HG02885 (cell line): ENCODE results near the gene SPATA13.

Source experiments
- ATAC-seq: cut with Tn5 transposase; IDR thresholded peaks from one replicate; pipeline ENCODE4 v1.9.1; 2021; ENCODE audit warnings: mild to moderate bottlenecking; ENCODE audit not compliant: unreplicated experiment, poor library complexity

Gene SPATA13

DNA sequence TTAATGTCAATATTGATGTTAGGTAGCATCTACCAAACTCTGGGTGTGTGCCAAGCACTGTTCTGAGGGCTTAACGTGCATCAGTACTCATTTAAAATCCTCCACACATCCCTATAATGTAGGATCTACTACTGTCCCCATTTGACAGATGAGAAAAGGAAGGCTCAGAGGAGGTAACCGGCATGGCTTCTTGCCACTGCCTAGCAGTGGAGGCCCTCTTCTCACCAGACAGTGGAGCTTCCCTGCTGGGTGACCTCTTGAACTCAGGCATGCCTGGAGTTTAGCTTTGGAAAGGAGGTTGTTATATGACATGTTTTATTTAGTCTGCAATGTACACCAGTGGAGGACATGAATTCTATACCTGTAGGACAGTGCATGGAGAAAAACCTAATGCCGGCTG, 2.1 kb downstream of the SPATA13 start:
- ATAC-seq = no peak

DNA sequence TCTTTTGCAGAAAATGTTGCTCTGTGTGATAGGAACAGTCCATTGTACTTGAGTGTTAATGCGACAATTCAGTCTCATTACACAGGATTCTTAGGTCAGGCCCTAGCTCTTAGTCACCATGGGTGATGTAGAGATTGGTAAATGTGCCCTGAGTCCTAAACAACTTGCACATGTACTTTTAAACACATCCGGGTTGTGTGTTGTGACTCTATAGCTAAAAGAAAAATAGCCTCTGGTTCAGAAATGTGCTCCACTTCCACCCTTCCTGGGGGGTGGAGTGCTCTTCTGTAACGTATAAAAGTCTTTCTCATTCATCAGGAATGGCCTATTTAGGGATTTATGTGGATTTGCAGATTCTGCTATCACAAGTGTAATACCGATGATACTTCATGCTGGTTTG, 5.2 kb downstream of the SPATA13 start:
- no peak for ATAC-seq

DNA sequence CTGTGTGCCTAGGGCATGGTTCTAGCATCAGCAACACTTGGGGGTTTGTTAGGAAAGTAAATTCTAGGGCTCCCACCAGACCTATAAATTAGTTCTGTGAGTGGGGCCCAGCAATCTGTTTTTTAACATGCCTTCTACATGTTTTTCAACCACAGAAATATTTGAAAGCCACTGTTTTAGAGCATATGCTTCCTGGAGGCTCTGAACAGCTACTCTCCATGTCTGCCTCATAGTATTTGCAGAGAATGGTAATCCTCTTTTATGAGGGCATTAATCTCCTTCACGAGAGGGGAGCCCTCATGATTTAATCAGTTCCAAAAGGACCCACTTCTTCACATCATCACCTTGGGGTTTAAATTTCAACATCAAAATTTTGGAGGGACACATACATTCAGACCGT, 6.0 kb downstream of the SPATA13 start:
- no peak for ATAC-seq

DNA sequence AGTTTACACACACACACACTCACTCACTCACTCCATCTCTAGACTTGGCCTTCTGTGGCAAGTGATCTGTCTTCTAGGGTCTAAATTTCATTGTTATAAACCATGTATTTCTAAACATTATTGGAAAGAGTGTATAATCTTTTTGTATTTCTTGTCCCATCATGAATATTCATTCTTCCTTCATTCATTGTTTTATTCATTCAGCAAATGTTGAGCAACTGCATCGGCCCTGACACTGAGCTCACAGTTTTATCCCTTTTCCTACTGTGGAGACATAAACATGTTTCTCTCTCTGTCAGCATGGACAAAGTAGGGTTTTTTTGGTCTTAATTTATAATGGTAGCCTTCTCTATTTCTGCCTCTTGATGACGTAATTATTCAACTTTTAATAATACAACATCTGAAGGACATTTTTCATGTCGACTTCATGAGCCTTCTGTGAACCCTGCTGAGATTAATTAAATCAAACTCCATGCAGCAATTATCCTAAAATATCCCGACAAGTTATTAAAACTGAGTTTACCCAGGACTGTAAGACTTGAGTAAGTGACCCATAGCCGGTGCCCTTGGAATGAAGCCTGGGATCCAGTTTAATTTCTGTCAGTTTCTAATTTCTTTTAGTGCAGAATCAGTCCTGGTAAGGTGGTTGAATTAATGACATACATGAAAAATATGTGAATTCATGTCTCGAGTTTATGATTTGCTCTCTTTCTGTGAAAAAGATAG, 7.3 kb downstream of the SPATA13 start:
- no peak for ATAC-seq

DNA sequence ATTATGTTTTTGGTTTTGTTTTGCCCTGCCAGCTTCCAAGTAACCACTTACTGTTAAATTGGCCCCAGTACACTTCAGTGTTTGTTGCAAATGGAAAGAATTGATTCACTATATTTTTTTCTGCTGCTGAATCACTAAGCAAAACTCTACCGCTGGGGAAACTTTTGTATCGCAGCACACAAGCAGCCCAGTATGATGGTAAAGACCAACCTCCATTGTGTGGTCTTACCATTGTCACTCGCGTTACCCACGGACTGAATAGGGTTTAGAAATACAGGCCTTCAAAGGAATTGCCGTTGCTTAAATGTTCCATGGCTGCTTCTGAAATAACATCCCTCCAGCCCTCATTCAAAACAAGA, 7.9 kb downstream of the SPATA13 start:
- no peak for ATAC-seq

DNA sequence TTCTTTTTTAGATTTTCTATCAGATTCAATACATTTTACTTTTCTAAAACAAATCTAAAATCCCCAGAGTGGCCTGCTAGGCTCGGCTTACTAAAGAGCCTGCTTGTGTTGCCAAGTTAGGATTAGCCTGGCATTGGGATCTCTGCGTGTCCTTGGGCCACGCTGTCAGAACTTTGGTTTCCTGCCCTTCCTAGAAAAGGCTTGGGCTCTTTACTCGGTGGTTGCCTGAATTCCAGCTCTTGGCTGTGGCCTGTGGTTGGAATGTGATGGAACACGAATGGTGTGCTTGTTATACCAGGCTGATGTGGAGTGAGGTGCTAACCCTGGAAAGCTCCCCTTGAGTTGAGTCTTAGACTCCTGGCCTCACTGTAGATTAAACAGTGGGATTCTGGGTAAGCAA, 8.5 kb downstream of the SPATA13 start:
- no peak for ATAC-seq

DNA sequence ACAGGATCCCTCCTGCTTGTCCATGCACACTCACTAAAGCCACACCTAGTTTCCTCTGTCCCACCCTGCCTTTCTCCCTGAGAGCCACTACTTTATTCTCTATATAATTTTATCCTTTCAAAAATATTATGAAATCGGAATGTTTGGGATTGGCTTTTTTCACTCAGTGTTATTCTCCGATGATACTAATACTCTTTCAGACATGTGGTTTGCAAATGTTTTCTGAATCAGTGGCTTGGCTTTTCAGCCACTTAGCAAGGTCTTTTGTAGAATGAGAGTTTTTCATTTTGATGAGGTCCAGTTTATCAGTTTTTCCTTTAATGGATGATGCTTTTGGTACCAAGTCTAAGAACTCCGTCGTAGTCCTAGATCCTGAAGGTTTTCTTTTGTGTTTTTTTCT, 11.6 kb downstream of the SPATA13 start:
- no peak for ATAC-seq

DNA sequence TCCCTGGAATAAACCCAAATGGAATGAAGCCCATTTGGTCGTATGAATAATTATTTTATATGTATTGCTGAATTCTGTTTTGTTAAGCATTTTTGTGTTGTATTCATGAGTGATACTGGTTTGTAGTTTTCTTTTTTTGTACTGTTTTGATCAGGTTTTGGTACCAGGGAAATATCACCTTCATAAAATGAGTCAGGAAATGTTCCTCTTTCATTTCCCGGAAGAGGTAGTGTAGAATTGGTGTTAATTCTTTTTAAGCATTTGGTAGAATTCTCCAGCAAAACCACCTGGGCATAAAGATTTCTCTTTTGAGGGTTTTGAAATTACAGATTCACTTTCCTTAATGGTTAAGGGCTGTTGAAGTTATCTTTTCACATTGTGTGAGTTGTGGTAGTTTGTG, 13.3 kb downstream of the SPATA13 start:
- no peak for ATAC-seq

DNA sequence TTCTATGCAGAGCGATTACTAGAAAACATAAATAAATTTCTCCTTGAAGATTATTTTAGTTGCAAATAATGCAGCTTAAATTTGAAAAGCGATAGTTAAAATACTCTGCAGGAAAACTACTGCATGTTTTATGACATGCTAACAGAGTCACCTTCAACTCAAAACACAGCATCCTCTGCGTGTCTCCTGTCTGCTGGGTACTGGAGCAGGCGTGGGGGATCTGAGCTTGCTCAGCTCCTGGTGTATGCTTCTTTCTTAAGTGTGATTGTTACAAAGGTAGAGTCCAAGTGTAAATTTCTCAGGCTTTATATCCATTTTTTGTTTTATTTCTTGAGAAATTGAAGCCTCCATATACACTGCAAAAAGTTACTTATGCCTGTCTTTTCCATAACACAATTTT, 15.3 kb downstream of the SPATA13 start:
- ATAC-seq = no peak

DNA sequence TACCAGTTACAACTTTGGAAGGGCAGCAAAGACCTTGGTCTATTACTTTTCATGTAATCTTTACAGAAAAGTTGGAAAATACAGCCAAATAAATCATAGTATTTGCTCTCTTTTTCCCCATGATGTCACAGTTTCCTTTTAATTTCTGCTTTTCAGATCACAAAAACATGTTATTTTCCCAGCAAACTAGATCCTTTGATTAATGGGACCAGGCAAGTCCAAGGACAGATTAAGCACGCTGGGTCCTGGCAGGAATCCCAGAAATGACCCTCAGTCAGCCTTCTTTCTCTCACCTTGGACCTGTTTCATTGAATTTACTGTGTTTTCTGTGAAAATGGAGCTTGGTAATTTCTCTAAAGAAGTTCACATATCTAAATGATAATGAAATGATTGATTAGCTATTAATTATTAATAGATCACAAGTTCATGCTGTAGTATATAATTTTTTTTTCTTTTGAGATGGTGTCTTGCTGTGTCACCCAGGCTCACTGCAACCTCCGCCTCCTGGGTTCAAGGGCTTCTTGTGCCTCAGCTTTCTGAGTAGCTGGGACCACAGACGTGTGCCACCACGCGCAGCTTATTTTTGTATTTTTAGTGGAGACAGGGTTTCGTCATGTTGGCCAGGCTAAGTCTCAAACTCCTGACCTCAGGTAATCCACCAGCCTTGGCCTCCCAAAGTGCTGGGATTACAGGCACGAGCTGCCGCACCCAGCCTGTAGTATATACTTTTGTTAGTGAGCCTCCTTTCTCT, 16.0 kb downstream of the SPATA13 start:
- ATAC-seq = no peak

DNA sequence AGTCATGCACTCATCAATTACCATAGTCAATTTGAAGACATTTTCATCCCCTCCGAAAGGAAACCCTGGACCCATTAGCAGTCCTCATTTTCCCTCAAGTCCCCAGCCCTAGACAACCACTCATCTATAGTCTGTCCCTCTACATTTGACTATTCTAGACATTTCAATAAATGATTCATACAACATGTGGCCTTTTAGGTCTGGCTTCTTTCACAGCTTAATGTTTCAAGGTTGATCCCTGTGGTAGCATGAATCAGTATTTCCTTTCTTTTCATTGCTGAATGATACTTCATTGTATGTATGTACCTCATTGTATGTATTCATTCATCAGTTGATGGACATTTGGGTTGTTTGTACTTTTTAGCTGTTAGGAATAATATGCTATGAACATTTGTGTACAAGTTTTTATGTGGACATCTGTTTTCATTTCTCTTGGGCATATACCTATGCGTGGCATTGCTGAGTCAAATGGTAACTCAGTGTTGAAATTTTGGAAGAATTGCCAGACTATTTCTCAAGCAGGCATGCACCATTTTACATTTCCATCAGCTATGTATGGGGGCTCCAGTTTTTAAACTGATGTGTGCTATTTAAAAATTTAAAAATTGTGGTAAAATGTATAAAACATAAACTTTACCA, 18.4 kb downstream of the SPATA13 start:
- no peak for ATAC-seq

DNA sequence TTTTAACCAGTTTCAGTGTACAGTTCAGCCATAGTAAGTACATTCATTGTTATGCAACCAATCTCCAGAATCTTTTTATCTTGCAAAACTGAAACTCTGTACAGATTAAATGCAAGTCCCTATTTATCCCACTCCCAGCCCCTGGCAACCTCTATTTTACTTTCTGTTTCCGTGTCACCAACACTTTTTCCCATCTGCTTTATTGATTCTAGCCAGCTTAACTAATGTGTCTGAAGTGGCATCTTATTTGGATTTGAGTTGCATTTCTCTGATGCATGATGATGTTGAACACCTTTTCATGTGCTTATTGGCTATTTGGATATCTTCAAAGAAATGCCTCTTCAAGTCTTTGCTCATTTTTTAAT, 18.9 kb downstream of the SPATA13 start:
- ATAC-seq = no peak

DNA sequence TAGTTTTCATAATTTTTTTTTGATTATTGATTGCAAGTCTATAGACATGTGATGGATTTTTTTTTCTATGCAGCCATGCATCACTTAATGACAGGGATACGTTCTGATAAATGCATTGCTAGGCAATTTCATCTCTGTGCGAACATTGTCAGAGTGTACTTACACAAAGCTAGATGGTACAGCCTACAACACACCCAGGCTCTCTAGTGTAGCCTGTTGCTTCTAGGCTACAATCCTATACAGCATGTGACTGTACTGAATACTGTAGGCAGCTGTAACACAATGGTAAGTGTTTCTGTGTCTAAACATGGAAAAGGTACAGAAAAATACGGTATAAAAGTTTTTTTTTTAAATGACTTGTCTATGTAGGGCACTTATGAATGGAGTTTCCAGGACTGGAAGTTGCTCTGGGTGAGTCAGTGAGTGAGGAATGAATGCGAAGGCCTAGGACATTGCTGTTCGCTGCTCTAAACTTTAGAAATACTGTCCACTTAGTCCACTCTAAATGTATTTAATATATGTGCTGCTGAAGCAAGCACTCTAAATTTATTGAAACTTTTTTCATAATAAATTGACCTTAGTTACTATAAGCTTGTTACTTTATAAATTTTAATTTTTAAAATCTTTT, 20.3 kb downstream of the SPATA13 start:
- no peak for ATAC-seq

DNA sequence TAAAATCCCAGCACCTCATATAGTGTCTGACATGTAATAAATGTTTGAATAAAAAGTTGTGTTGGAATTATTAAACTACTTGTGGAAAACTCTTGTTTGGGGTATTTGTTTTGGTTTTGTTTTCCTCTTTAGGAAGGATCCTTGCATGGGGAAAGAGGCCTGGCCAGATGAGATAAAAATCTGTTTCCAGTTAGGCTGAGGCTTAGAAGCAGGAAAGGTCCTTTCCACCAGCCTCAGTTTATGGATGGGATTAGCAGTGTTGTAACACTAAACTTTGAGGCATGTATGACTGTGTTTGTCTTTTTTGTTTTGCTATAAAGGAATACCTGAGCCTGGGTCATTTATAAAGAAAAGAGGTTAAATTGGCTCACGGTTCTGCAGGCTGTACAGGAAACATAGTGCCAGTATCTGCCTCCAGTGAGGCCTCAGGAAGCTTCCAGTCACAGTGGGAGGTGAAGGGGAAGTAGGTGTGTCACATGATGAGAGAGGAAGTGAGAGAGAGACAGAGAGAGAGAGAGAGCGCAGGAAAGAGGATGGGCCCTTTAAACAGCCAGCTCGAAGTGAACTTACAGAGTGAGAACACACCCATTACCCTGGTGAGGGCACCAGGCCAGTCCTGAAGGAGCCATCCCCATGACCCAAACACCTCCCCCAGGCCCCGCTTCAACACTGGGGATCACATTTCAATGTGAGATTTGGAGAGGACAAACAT, 21.6 kb downstream of the SPATA13 start:
- no peak for ATAC-seq

DNA sequence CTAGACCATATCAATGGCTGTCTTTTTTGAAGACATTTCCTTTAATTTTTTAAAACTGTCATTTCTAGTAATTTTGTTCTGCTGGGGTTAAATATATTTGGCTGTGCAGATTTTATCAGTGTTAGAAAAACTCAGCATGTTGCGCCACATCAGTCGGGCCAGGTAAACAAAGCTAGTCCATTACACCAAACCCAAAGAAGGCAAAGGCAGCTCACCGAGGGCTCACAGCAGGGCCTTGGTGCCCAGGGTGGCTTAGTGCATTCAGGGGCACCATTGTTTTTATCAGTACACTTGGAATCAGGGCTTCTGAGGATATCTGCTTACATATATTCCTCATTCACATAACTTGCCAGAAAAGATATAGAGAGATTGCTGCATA, 22.2 kb downstream of the SPATA13 start:
- ATAC-seq = no peak

DNA sequence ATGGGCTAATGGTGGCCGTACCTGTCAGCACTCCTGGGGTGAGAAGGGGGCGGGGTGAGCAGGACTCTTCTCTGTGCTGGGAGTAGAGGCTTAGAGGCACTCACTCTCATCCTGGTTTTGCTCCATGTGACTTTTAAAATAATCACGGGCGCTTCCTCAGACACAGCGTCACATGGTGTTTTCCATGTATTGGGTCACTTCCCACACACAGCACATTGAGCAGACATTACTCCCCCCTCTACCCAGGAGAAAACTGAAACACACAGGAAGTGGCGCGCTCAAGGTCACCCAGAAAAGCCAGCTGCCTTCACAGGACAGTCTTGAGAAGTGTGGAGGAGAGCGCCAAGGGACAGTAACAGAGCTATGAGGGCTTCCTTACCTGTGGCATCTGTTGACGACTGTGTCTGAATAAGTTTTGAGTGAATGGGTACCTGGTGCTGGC, 23.2 kb downstream of the SPATA13 start:
- ATAC-seq = no peak

DNA sequence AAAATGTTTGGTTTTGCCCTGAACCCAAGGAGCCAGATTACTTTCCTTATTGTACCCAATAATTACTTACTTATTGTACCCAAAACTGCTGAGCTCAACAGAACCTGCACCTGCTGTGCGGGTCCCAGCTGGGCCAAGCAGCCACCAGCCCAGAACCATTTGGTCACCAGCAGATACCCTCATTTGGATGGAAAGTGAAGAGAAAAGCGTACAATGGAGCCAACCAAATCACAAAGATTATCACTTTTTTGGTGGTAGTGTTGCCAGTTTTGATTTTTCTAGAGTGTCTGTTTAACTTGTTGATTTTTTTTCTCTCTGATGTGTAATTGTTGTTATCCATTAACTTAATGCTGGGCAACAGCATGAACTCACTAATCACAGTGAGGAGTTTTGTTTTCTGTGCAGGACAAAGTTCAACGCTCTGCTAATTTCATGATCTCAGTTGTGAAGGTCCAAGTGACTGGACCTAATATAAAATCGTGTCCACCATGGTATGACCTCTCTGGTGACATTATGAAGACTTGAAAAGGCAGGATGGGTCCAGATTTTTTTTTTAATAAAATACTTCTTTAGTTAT, 23.8 kb downstream of the SPATA13 start:
- no peak for ATAC-seq

DNA sequence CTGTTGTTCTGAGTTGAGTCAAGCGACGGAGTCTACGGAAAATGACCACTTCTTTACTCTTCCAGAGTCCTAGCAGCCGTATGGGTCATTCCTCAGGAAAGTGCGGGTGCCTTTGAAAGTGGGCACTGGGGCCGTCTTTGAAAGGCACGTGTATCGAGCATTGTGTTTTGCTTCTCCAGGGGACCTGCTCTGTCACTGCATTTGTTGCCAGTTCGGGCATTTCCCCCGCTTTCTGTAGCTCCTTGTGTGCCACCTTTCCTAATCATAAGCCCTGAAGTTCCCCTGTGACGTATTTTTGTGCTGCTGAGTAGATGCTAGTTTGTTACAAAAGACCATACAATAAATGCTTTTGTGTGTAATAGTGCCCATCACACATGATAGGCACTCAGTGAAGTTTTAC, 24.4 kb downstream of the SPATA13 start:
- ATAC-seq = no peak

DNA sequence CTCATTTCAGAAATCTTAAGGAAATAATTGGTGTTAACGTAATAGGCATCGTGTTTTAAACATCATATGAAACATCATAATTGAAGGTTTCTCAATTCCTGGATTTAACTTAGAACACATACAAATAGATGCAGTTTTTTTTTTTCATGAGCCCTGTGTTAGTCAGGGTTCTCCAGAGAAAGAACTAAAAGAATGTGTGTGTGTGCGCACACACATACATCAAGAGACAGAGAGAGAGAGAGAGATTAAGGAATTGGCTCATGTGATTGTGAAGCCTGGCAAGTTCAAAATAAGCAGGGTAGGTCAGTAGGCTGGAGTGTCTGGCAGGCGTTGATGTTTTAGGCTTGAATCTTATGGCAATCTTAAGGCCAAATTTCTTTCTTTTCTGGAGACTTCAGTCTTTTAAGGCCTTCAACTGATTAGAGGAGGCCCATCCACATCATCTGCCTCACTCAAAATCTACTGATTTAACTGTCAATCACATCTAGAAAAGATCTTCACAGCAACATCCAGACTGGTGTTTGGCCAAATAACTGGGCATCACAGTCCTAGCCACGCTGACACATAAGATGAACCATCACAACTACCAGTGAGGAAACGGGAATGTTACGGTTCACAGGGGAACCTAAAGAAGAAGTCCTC, 25.2 kb downstream of the SPATA13 start:
- ATAC-seq = no peak

DNA sequence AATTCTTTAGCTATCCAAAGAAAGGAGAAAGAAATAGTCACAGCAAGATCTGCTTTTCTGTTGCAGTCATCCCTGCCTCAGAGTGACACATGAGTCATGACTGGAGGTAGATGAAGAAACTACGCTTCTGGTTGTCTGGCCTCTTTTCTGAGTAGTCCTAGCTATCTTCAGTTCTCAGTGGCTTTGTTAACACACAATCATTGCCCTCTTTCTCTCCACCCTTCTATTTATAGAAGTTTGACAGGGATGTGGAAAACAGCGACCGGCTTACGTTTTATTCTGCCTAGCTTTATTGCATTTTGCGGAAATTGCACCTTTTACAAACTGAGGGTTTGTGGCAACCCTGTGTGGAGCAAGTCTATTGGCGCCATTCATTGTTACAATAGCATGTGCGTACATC, 26.7 kb downstream of the SPATA13 start:
- no peak for ATAC-seq
